Mesenchymal stem cell (in vitro differentiated cells and primary cell): ENCODE data around the gene DAB2.

Experiments
- DNase-seq: peaks from one replicate; pipeline ENCODE4 v3.0.0-alpha.2; 2013
- H2AFZ ChIP-seq: one replicate; pipeline ENCODE4 v1.6.1; 2013; ENCODE audit warnings: low read depth, mild to moderate bottlenecking, control low read depth, inconsistent platforms, low read length, moderate library complexity
- H2AK5ac ChIP-seq: 2 replicates; pipeline ENCODE4 v1.6.1; 2013; ENCODE audit warnings: low read length, moderate library complexity, mild to moderate bottlenecking, inconsistent platforms; ENCODE audit not compliant: severe bottlenecking
- H2BK120ac ChIP-seq: one replicate; pipeline ENCODE4 v1.6.1; 2013; ENCODE audit warnings: low read depth, mild to moderate bottlenecking, inconsistent platforms, low read length, moderate library complexity
- H2BK12ac ChIP-seq, 2 experiments: one replicate each; pipeline ENCODE4 v1.6.1; 2013; ENCODE audit warnings: inconsistent platforms in 2 of 2, low read length in 2 of 2, mild to moderate bottlenecking in 2 of 2, moderate library complexity in 2 of 2, control low read depth in 1 of 2
- H2BK15ac ChIP-seq: one replicate; pipeline ENCODE4 v1.6.1; 2013; ENCODE audit warnings: mild to moderate bottlenecking, low read depth, inconsistent platforms; ENCODE audit not compliant: poor library complexity, severe bottlenecking
- H2BK5ac ChIP-seq: 2 replicates; pipeline ENCODE4 v1.6.1; 2013; ENCODE audit warnings: low read depth, mild to moderate bottlenecking, low read length, control low read depth, inconsistent platforms; ENCODE audit not compliant: poor library complexity, severe bottlenecking
- H3K14ac ChIP-seq, 2 experiments: one replicate each; pipeline ENCODE4 v1.6.1; 2013; ENCODE audit warnings: inconsistent platforms in 2 of 2, low read length in 2 of 2, control low read depth in 1 of 2, mild to moderate bottlenecking in 1 of 2, moderate library complexity in 1 of 2
- H3K18ac ChIP-seq, 2 experiments: one replicate each; pipeline ENCODE4 v1.6.1; 2013; ENCODE audit warnings: inconsistent platforms in 2 of 2, low read length in 2 of 2, control low read depth in 1 of 2, low read depth in 1 of 2, mild to moderate bottlenecking in 1 of 2
- H3K23ac ChIP-seq, 2 experiments: one replicate each; pipeline ENCODE4 v1.6.1; 2013; ENCODE audit warnings: inconsistent platforms in 2 of 2, low read length in 2 of 2, mild to moderate bottlenecking in 2 of 2, moderate library complexity in 2 of 2, control low read depth in 1 of 2
- H3K27ac ChIP-seq: 2 replicates; pipeline ENCODE4 v1.5.1; 2013; ENCODE audit warnings: mild to moderate bottlenecking, moderate library complexity, low read length, control low read depth, inconsistent platforms; ENCODE audit not compliant: poor library complexity, severe bottlenecking
- H3K27me3 ChIP-seq, 2 experiments: 2 replicates each; pipeline versions ENCODE4 v1.6.1 to v1.7.0; 2013; ENCODE audit warnings: low read length in 2 of 2, mild to moderate bottlenecking in 2 of 2, moderate library complexity in 2 of 2, control low read depth in 1 of 2, inconsistent platforms in 1 of 2; ENCODE audit not compliant: control insufficient read depth in 1 of 2, insufficient read depth in 1 of 2
- H3K36me3 ChIP-seq, 2 experiments: 2 replicates each; pipeline versions ENCODE4 v1.6.1 to v1.7.0; 2013; ENCODE audit warnings: low read length in 2 of 2, control low read depth in 1 of 2, inconsistent platforms in 1 of 2, low read depth in 1 of 2, mild to moderate bottlenecking in 1 of 2; ENCODE audit not compliant: insufficient read depth in 2 of 2, control insufficient read depth in 1 of 2
- H3K4ac ChIP-seq, 2 experiments: one replicate each; pipeline ENCODE4 v1.6.1; 2013; ENCODE audit warnings: inconsistent platforms in 2 of 2, low read length in 2 of 2, mild to moderate bottlenecking in 2 of 2, moderate library complexity in 2 of 2, control low read depth in 1 of 2, low read depth in 1 of 2
- H3K4me1 ChIP-seq: 2 replicates; pipeline ENCODE4 v1.6.1; 2013; ENCODE audit warnings: low read depth, low read length, control low read depth; ENCODE audit not compliant: control insufficient read depth, insufficient read depth
- H3K4me2 ChIP-seq: 2 replicates; pipeline ENCODE4 v1.6.1; 2013; ENCODE audit warnings: low read length, mild to moderate bottlenecking, inconsistent platforms; ENCODE audit not compliant: poor library complexity, severe bottlenecking
- H3K4me3 ChIP-seq, 2 experiments: 2 replicates each; pipeline versions ENCODE4 v1.5.1 to v1.7.0; 2013; ENCODE audit warnings: low read length in 2 of 2, mild to moderate bottlenecking in 2 of 2, control low read depth in 1 of 2, low read depth in 1 of 2; ENCODE audit not compliant: insufficient read depth in 1 of 2
- H3K79me1 ChIP-seq: replicated peaks from 2 replicates; pipeline ENCODE4 v1.6.1; 2013; ENCODE audit warnings: mild to moderate bottlenecking, control low read depth, low read length, inconsistent platforms; ENCODE audit not compliant: poor library complexity, severe bottlenecking
- H3K9ac ChIP-seq: 2 replicates; pipeline ENCODE4 v1.7.0; 2013; ENCODE audit warnings: mild to moderate bottlenecking, low read length, moderate library complexity
- H3K9me3 ChIP-seq: 2 replicates; pipeline ENCODE4 v1.7.0; 2013; ENCODE audit warnings: mild to moderate bottlenecking, low read length; ENCODE audit not compliant: control insufficient read depth
- H4K8ac ChIP-seq: one replicate; pipeline ENCODE4 v1.6.1; 2013; ENCODE audit warnings: inconsistent platforms, mild to moderate bottlenecking, low read length, moderate library complexity
- H4K91ac ChIP-seq: one replicate; pipeline ENCODE4 v1.6.1; 2013; ENCODE audit warnings: mild to moderate bottlenecking, low read length, inconsistent platforms
- WGBS: methylation state at CpG from one replicate; pipeline ENCODE4 v1.1.7; 2013; ENCODE audit warnings: mixed read lengths; 5-methylcytosine and 5-hydroxymethylcytosine counted together

DAB2 gene

GRCh38 chr5:39449591-39449990 is 24.8 kb upstream of the DAB2 start:
- DNase-seq: no peak
- no peak overlapping the region for H3K4me3 ChIP-seq
- no peaks in the 10 kb centered on the region for H3K79me1 ChIP-seq
- H3K4me2 ChIP-seq: no peak overlapping the region
- H3K23ac ChIP-seq: no peak overlapping the region
- H2BK120ac ChIP-seq: no peak overlapping the region
- WGBS: 95% methylated on average over 3 of the region's 3 CpGs
- no peak overlapping the region for H4K91ac ChIP-seq
- no peak overlapping the region for H2BK12ac ChIP-seq
- peak overlapping the region; percentile 54 for H2AK5ac ChIP-seq
- no peak overlapping the region for H2BK15ac ChIP-seq
- H3K4ac ChIP-seq: no peak overlapping the region
- no peak overlapping the region for H3K9ac ChIP-seq
- no peak overlapping the region for H3K14ac ChIP-seq
- H3K36me3 ChIP-seq: no peaks in the 10 kb centered on the region
- H2BK5ac ChIP-seq: no peak overlapping the region
- no peak overlapping the region for H2AFZ ChIP-seq
- H3K27ac ChIP-seq: no peak overlapping the region
- H3K9me3 ChIP-seq: no peaks in the 10 kb centered on the region
- no peak overlapping the region for H3K18ac ChIP-seq
- peaks cover 4% of the 10 kb centered on the region for H3K4me1 ChIP-seq
- no peaks in the 10 kb centered on the region for H3K27me3 ChIP-seq
- H4K8ac ChIP-seq: no peak overlapping the region

GRCh38 chr5:39448506-39449128 is 23.8 kb upstream of the DAB2 start:
- H3K14ac ChIP-seq: no peak overlapping the region
- H2AK5ac ChIP-seq: peak overlapping the region; percentile 74
- H3K4me3 ChIP-seq: no peak overlapping the region
- no peaks in the 10 kb centered on the region for H3K27me3 ChIP-seq
- peak overlapping the region; percentile 52 for H3K9ac ChIP-seq
- H2BK15ac ChIP-seq: no peak overlapping the region
- DNase-seq: no peak
- 90% methylated on average over 11 of the region's 13 CpGs for WGBS
- H3K4me1 ChIP-seq: peaks cover 4% of the 10 kb centered on the region
- H3K4me2 ChIP-seq: no peak overlapping the region
- no peak overlapping the region for H4K91ac ChIP-seq
- H2AFZ ChIP-seq: no peak overlapping the region
- no peak overlapping the region for H2BK12ac ChIP-seq
- no peak overlapping the region for H2BK120ac ChIP-seq
- no peaks in the 10 kb centered on the region for H3K9me3 ChIP-seq
- H3K27ac ChIP-seq: no peak overlapping the region
- H2BK5ac ChIP-seq: no peak overlapping the region
- no peak overlapping the region for H3K18ac ChIP-seq
- no peaks in the 10 kb centered on the region for H3K36me3 ChIP-seq
- H3K79me1 ChIP-seq: no peaks in the 10 kb centered on the region
- H4K8ac ChIP-seq: no peak overlapping the region
- H3K23ac ChIP-seq: no peak overlapping the region
- no peak overlapping the region for H3K4ac ChIP-seq

- H3K4me3 ChIP-seq: no peak overlapping the region
- H3K23ac ChIP-seq: no peak overlapping the region
- H3K14ac ChIP-seq: no peak overlapping the region
- H3K79me1 ChIP-seq: no peaks in the 10 kb centered on the region
- H2BK120ac ChIP-seq: no peak overlapping the region
- no peak overlapping the region for H2BK5ac ChIP-seq
- no peak overlapping the region for H2AFZ ChIP-seq
- no peaks in the 10 kb centered on the region for H3K9me3 ChIP-seq
- no peak for DNase-seq
- H3K4ac ChIP-seq: no peak overlapping the region
- no peaks in the 10 kb centered on the region for H3K36me3 ChIP-seq
- no peak overlapping the region for H2BK15ac ChIP-seq
- peaks cover 4% of the 10 kb centered on the region for H3K4me1 ChIP-seq
- H3K18ac ChIP-seq: no peak overlapping the region
- peak overlapping the region; percentile 62 for H3K27ac ChIP-seq
- no peaks in the 10 kb centered on the region for H3K27me3 ChIP-seq
- H4K91ac ChIP-seq: no peak overlapping the region
- H2BK12ac ChIP-seq: no peak overlapping the region
- 99% methylated on average over 12 of the region's 12 CpGs for WGBS
- H3K9ac ChIP-seq: peak overlapping the region; percentile 52
- no peak overlapping the region for H3K4me2 ChIP-seq
- H2AK5ac ChIP-seq: no peak overlapping the region
- no peak overlapping the region for H4K8ac ChIP-seq
These were observed 23.2 kb upstream of the DAB2 start for GRCh38 chr5:39447968-39448367.

GRCh38 chr5:39447059-39447458 is 22.3 kb upstream of the DAB2 start:
- Histone ChIP-seq H3K4me3 (no peak overlapping the region), H3K27me3 (no peaks in the 10 kb centered on the region), H3K4ac (no peak overlapping the region), H2BK12ac (no peak overlapping the region), H2BK5ac (peak overlapping the region; percentile 57), H3K9me3 (no peaks in the 10 kb centered on the region), H4K8ac (no peak overlapping the region), H2AFZ (no peak overlapping the region), H3K36me3 (no peaks in the 10 kb centered on the region), H3K4me2 (no peak overlapping the region), H2BK120ac (no peak overlapping the region), H3K9ac (peak overlapping the region; percentile 36), H3K18ac (no peak overlapping the region), H2AK5ac (no peak overlapping the region), H3K79me1 (no peaks in the 10 kb centered on the region), H3K23ac (no peak overlapping the region), H3K27ac (peak overlapping the region; percentile 41), H2BK15ac (no peak overlapping the region), H3K14ac (no peak overlapping the region), H4K91ac (no peak overlapping the region), H3K4me1 (peaks cover 4% of the 10 kb centered on the region)
- WGBS: 63% methylated on average over 2 of the region's 3 CpGs
- no peak for DNase-seq
